ENCODE data around the gene EEF1AKMT3. TPM values are rescaled to one million over a fixed set of nuclear protein-coding genes. Genes with fewer than 3 reads are reported as not detected.

Gene EEF1AKMT3
- total and polyA plus RNA-seq, 3 donors from 2014 or later, result 5.5 to 8.7 (median 8.4) TPM

DNA sequence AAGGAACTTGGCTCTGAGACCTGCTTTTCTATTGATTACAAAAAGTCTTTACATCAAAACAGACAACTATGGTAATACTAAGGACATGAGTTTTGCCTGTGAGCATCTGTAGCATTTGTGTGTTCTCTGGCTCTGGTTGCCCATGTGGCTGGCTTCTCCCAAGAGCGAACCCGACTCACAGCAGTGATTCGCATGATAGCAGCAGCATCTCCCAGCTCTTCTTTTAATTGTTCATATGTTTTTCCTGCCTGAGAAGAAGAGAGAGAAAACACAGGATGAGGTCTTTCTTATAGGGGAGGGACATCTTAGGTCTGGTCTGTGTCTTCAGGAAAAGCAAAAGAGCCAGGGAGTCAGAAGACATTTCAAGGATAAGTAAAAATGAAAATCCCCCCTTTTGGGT is 28.6 kb downstream of the EEF1AKMT3 start:
- TF ChIP-seq, protein P1, sequence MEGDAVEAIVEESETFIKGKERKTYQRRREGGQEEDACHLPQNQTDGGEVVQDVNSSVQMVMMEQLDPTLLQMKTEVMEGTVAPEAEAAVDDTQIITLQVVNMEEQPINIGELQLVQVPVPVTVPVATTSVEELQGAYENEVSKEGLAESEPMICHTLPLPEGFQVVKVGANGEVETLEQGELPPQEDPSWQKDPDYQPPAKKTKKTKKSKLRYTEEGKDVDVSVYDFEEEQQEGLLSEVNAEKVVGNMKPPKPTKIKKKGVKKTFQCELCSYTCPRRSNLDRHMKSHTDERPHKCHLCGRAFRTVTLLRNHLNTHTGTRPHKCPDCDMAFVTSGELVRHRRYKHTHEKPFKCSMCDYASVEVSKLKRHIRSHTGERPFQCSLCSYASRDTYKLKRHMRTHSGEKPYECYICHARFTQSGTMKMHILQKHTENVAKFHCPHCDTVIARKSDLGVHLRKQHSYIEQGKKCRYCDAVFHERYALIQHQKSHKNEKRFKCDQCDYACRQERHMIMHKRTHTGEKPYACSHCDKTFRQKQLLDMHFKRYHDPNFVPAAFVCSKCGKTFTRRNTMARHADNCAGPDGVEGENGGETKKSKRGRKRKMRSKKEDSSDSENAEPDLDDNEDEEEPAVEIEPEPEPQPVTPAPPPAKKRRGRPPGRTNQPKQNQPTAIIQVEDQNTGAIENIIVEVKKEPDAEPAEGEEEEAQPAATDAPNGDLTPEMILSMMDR (IDR thresholded peaks at IDR 0.05), result no peak
- TF ChIP-seq POLR2A (IDR thresholded peaks at IDR 0.05), result no peak
- 94 to 98% methylated on average over 3 of the region's 3 CpGs for WGBS, 2 donors
- Histone ChIP-seq H3K36me3 (ENCODE audit: low read depth, missing control alignments) (no peaks in the 10 kb centered on the region), H3K4me3 (no peak overlapping the region), H3K9me3 (no peaks in the 10 kb centered on the region), H3K27ac (no peak overlapping the region), H3K4me1 (no peaks in the 10 kb centered on the region), H3K27me3 (no peaks in the 10 kb centered on the region)
- no peak for DNase-seq
- intact Hi-C loops (cut with DNase I; ENCODE audit: low total_unique reads), result loop anchor here (10.0 kb wide), 1 partner anchor 104 kb away; no protein-coding TSS in a partner anchor

DNA sequence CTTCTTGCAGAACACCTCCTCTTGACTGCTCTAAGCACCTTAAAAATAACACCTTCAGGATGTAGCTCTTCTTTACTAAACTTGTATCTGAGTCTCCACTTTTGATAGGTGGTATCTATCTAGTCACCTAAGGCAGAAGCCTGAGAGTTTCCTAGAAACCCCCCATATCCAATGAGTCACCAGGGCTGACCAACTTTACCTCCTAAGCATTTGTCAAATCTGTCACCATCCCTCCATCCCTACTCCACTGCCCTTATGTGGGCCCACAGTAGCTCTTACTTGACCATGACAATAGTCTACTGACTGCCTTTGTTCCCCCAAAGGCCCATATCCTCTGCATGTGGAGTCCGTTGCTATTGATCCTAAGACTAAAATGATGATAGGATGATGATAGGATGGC is 30.2 kb downstream of the EEF1AKMT3 start:
- Histone ChIP-seq H3K36me3 (ENCODE audit: low read depth, missing control alignments) (no peaks in the 10 kb centered on the region), H3K9me3 (no peaks in the 10 kb centered on the region), H3K27ac (no peak overlapping the region), H3K27me3 (no peaks in the 10 kb centered on the region), H3K4me1 (no peaks in the 10 kb centered on the region), H3K4me3 (no peak overlapping the region)
- DNase-seq, result no peak
- 86 to 97% methylated on average over 1 of the region's 1 CpG for WGBS, 2 donors
- intact Hi-C loops (cut with DNase I; ENCODE audit: low total_unique reads), result loop anchor here (10.0 kb wide), 1 partner anchor 102 kb away; no protein-coding TSS in a partner anchor
- TF ChIP-seq, protein P1 (IDR thresholded peaks at IDR 0.05), result no peak
- no peak for TF ChIP-seq POLR2A (IDR thresholded peaks at IDR 0.05)

DNA sequence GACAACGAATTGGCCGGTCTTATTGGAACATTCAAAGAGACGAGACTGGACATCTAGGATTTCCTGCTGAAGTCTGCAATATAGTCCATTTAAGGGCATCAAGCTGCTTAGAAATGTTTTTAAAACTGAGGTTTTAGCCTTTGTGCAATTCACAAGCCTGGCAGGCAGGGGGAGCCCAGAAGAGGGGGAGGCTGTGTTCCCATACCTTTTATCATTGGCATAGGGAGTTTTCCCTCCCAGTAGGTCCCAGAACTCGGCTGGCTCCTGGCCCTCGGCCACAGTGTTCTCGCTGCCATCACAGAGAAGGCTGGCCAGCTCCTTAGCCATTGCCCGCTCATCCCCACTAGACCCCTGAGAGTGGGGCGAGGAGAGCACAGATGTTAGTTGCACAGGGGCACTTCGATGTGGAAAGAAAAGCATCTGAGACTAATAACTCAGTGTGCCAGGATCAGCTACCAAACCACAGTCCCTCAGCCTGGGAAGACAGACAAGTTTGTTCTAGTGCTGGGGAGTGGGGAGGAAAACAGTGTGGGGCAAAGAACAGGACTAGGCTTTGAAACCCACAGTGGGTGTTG is 31.0 kb downstream of the EEF1AKMT3 start:
- WGBS, 2 donors, result 48 to 60% methylated on average over 9 of the region's 9 CpGs
- no peaks in the 10 kb centered on the region for H3K27me3 ChIP-seq
- no peaks in the 10 kb centered on the region for H3K9me3 ChIP-seq
- intact Hi-C loops (cut with DNase I; ENCODE audit: low total_unique reads), result loop anchor here (10.0 kb wide), 1 partner anchor 101 kb away; no protein-coding TSS in a partner anchor
- no peak overlapping the region for H3K4me3 ChIP-seq
- peak; percentile 69 for DNase-seq
- no peak for TF ChIP-seq POLR2A (IDR thresholded peaks at IDR 0.05)
- TF ChIP-seq, protein P1 (IDR thresholded peaks at IDR 0.05), result peak; percentile 55 to 76 (median 66)
- H3K4me1 ChIP-seq, result no peaks in the 10 kb centered on the region
- H3K36me3 ChIP-seq (ENCODE audit: low read depth, missing control alignments), result no peaks in the 10 kb centered on the region
- no peak overlapping the region for H3K27ac ChIP-seq

DNA sequence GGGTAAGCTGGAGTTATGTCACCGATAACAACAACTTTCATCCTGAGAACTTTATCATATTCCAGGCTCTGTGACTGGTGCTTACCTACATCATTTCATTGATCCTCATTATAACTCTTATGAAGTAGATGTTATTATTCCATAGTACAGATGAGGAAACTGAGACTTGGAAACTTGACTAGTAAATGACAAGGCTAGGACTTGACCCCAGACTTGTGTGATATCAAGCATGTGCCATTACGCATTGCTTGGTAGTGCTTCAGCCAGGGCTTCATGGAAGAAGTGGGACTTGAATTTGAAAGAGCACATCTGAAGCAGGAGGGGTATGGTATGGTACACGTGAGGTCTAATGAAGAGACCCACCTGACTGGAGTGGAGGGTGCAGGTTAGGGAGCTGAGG is 34.3 kb downstream of the EEF1AKMT3 start:
- no peaks in the 10 kb centered on the region for H3K27me3 ChIP-seq
- H3K9me3 ChIP-seq, result no peaks in the 10 kb centered on the region
- H3K4me1 ChIP-seq, result no peaks in the 10 kb centered on the region
- H3K4me3 ChIP-seq, result no peak overlapping the region
- WGBS, 2 donors, result 98% methylated on average over 3 of the region's 3 CpGs
- no peaks in the 10 kb centered on the region for H3K36me3 ChIP-seq (ENCODE audit: low read depth, missing control alignments)
- TF ChIP-seq, protein P1 (IDR thresholded peaks at IDR 0.05), result no peak
- TF ChIP-seq POLR2A (IDR thresholded peaks at IDR 0.05), result no peak
- H3K27ac ChIP-seq, result no peak overlapping the region
- intact Hi-C loops (cut with DNase I; ENCODE audit: low total_unique reads), result loop anchor here (10.0 kb wide), 1 partner anchor 98 kb away; no protein-coding TSS in a partner anchor
- DNase-seq, result no peak

DNA sequence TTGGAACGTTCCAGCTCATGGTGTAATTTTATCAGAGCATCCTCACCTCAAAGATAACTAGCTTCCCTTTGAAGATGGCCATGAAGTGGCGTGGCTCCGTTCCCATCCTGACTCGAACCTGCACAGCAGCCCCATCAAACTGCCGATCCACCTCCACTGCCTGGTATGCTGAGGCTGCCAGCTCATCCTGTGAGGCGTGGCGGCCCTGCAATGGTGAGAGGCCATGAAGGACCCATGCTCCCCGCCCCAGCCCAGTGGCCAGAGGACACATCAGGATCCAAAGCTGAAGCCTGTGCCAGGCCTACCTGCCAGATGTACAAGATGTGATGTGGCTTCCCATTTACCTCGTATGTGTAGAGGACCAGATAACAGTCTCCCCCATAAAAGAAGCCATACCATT is 34.9 kb downstream of the EEF1AKMT3 start:
- Histone ChIP-seq H3K4me3 (no peak overlapping the region), H3K4me1 (no peaks in the 10 kb centered on the region), H3K36me3 (ENCODE audit: low read depth, missing control alignments) (no peaks in the 10 kb centered on the region), H3K9me3 (no peaks in the 10 kb centered on the region), H3K27me3 (no peaks in the 10 kb centered on the region), H3K27ac (no peak overlapping the region)
- TF ChIP-seq POLR2A (IDR thresholded peaks at IDR 0.05), result no peak
- TF ChIP-seq, protein P1 (IDR thresholded peaks at IDR 0.05), result no peak
- 90 to 93% methylated on average over 4 to 9 of the region's 9 CpGs for WGBS, 2 donors
- DNase-seq, result no peak
- intact Hi-C loops (cut with DNase I; ENCODE audit: low total_unique reads), result loop anchor here (10.0 kb wide), 1 partner anchor 98 kb away; no protein-coding TSS in a partner anchor

All from testis (tissue), 3 donors.